GM04504 (cell line): ENCODE measurements around the gene TASP1.
"Not testable (repeated sequence)": the region's sequence is repeated elsewhere in the genome, so short reads cannot be mapped to it uniquely, and the experiment has no call there.

Source experiments
- DNase-seq: peaks from one replicate; pipeline ENCODE4 v3.0.0-alpha.2; 2012; ENCODE audit warnings: low read depth

Gene TASP1

DNA sequence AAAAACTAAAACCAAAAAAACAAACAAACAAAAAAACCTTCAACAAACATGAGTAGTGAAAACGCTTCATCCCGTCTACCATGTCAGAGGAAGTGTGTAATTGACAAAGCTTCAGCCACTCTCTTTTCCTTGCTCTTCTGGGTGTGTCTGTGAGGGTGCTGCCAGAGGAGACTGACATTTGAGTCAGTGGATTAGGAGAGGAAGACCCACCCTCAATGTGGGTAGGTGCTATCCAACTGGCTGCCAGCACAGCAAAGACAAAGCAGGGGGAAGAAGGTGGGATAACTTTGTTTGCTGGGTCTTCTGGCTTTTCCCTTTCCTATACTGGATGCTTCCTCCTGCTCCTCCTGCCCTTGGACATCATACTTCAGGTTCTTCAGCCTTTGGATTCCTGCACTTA is 145.6 kb downstream of the TASP1 start:
- no peak for DNase-seq

DNA sequence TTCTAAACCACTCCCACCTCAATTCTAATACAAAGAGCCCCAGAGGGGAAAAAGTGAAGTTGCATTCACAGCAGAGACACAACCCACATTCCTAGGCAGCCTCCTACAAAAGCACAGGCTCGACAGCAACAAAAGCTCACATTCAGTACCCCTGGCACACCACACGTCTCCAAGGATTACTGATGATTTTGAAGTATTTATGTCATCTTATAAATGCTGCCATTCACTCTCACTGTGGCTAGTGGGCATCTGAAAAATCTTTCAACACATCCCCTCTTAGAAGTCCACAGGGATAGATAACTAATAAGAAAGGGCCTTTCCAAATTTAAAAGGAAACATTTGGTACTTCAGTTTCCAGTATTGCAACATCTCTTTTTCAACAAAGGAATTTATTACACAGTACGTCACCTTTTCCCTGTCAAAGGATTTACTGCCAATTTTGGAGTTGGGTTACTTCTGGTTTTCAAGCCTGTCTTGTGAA is 146.7 kb downstream of the TASP1 start:
- peak; percentile 53 for DNase-seq

DNA sequence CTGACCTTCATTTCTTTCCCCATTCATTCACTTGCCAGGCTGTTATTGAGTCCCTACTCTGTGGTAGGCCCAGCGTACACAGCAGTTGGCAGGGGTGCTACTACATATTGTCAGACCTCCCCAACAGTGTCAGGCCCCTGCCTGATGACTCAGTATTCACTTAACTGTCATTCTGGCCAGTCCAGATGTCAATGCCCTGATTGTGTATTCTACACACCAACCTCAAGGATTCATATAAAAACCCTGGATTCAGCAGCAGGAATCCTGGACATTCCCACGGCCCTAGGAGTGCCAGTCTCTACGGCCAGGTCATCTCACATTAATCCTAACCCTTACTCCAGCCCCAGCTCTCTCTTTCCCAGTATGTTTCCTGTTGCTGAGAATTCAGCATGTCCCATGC is 151.5 kb downstream of the TASP1 start:
- no peak for DNase-seq

DNA sequence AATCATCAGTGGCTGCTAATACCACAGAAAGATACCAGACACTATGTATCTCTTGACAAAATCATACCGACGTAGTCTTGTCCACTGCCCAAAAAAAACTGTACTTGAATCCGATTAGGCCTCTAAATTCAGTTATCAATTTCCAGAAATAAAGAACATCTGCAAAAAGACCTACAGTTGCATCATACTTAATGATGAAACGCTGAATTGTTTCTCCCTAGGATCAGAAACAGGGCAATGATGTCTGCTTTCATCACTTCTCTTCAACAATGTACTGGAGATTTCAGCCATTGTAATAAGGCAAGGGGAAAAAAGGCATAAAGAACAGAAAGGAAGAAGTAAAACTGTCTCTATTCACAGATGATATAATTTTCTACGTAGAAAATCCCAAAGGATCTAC is 152.0 kb downstream of the TASP1 start:
- no peak for DNase-seq

DNA sequence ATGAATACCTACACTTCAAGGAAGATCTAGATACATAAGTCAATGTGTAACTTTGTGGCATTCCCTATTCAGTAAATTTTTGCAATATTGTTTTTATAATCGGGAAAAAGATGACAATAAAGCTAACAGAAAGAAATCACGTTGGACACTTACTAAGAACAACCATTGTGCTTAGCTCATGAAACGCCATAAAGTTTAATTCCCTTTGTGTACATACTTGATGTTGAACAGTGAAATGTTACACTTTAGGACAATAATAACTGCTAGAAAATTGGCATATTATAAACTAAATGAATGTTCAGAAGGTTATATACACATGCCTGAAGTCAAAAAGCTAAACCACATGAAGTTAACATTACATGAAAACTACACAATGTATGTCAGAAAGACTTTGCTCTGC is 153.2 kb downstream of the TASP1 start:
- DNase-seq, result no peak

DNA sequence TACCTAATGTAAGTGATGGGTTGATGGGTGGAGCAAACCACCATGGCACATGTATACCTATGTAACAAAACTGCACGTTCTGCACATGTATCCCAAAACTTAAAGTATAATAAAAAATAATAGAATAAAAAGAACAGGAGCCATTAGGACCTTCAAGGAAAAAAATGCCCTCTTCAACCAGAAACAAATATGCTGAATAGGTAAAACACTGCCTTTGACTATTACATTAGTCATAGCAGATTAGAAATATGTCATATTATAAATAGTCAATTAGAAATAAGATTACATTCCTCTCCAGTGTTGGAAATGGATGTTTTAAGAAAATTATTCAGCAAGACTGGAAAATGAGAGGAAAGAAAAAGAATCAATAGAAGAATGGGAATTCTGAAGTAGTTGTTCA is 153.7 kb downstream of the TASP1 start:
- not testable (repeated sequence) for DNase-seq

DNA sequence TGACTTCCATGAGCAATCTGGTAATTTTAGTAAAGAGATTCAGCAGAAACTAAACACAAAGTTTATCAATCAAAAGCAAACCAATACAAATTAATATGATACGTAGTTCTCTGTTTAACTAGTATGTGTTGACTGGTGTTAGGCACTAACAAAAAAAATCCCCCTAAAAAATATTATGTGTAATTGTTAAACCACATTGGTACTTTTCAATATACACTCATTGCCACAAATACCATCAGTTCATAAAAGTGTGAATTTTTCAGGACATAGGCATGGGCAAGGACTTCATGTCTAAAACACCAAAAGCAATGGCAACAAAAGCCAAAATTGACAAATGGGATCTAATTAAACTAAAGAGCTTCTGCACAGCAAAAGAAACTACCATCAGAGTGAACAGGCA is 155.3 kb downstream of the TASP1 start:
- DNase-seq, result not testable (repeated sequence)

DNA sequence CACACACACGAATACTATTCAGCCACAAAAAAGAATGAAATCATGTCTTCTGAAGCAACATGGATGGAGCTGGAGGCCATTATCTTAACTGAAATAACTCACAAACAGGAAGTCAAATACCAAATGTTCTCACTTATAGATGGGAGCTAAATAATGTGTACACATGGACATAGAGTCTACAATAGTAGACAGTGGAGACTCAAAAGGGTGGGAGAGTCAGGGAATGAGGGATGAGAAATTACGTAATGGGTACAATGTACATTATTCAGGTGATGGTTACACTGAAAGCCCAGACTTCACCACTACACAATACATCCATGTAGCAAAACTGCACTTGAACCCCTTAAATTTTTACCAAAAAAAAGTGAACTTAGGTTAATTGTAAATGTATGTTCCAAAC is 160.4 kb downstream of the TASP1 start:
- no peak for DNase-seq

DNA sequence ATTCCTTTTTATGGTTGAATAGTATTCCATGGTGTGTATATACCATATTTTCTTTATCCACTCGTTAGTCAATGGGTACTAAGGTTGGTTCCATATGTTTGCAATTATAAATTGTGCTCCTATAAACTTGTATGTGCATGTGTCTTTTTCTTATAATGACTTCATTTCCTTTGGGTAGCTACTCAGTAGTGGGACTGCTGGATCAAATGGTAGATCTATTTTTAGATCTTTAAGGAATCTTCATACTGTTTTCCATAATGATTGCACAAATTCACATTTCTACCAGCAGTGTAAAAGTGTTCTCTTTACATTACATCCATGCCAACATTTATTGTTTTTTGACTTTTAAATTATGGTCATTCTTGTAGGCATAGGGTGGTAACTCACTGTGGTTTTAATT is 164.3 kb downstream of the TASP1 start:
- DNase-seq, result no peak

DNA sequence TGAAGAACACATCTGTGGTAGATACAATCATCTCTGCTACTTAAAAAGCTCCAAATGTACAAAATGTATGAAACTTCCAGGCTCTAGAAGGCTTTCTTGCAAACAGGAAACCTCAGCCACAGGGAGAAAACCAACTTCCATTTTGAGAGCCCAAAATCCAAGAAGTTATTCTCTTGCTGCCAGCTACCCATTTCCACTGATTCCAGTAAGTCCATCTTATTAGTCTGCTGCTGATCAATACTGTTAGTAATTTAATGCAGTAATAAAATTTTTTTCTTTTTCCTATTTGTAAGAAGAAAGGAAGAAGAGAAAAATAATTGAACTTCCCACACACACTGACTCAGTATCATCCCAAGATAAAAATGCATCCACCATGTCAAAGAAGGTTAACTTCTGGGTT is 169.5 kb downstream of the TASP1 start:
- no peak for DNase-seq

DNA sequence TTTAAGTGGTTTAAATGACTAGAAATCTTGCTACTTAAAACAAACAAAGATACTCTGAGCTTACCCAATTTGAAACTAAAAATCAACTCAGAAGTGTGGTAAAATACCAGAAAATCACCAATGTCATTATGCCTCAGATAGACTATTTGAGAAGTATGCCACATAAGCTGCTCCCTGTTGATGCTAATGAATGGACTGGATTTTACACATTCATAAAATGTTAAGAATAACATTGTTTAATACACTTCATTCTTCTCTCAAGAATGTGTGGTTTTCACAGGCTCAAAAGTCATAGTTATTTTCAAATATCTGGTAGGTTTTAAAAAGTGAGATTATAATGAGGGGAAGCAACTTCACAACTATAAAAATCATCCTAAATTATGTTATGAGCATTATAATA is 170.6 kb downstream of the TASP1 start:
- DNase-seq, result no peak

DNA sequence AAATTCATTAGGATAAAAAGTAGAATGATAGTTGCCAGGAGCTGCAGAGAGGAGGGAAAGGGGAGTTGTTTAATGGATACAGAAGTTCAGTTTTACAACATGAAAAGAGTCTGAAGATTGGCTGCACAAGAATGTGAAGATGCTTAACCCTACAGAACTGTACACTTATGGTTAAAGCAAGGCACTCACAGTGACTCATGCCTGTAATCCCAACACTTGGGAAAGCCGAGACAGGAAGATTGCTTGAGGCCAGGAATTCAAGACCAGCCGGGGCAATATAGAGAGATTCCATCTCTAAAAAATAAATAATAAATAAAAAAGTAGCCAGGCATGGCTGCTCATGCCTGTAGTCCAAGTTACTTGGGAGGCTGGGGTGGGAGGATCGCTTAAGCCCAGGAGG is 174.0 kb downstream of the TASP1 start:
- no peak for DNase-seq

DNA sequence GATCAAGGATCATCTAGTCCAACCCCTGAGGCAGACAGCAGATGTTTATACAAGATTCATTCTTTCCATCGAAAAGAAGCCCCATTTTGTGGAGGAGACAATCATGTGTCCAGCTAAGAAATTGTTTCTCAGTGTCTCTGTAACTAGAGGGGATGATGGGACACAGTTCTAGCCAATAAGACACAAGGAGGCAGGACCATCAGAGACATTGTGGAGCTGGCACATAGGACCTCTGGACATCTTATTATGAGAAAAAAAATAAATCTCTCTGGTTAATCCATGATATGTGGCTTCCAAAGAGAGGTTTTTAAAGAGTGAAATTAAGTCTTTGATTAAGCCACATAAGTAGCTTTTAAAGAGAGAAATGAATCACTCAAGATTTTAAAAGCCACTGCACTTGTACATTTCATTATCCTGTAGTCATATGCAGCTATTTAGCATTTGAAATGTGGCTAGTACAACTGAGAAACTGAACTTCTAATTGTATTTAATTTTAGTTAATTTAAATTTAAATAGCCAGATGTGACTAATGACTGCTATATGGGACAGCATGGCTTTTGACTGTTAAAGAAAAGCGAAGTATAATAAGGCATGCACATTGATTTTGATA is 176.8 kb downstream of the TASP1 start:
- no peak for DNase-seq

DNA sequence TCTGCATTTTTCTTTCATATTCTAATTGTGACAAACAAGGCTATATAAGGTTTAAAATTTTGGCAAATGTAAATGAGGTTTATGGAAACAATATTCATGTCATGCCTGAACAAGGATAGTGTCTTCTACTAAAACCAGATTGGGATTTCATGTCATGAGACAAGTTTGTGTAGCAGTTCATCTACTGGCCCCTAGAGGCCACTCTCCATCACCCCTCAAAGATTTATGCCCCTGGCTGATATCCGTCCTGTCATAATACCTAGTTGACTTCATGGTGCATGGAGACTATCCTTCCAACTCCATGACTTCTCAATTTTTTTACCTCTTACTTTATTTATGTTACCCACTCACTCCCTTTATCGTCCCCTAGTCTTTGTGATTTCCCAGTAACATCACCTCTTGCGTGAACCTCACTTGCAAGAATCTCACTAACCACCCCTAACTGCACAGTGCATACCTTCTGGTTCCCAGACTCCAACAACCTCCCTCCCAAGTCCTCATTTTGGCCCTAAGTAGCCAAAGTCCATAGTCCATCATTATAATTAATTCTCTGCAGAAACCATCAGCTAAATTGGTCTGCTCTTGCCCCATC is 179.8 kb downstream of the TASP1 start:
- DNase-seq, result no peak

DNA sequence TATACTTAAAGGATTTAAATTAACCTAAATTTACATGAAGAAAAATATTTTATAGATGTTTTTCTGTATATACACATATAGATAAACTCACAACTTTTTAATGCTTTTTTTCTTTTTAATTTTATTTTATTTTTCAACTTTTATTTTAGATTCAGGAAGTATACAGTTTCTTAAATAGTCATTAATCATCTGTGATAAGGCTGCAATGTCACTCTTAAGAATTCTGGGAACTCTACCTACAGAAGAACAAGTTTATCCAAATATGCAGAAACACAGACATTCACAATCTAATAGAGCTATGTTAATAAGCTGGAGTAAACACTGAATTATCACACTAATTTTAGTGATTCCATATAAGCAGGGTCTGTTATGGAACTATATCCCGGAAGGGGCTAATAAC is 181.2 kb downstream of the TASP1 start:
- DNase-seq, result no peak

DNA sequence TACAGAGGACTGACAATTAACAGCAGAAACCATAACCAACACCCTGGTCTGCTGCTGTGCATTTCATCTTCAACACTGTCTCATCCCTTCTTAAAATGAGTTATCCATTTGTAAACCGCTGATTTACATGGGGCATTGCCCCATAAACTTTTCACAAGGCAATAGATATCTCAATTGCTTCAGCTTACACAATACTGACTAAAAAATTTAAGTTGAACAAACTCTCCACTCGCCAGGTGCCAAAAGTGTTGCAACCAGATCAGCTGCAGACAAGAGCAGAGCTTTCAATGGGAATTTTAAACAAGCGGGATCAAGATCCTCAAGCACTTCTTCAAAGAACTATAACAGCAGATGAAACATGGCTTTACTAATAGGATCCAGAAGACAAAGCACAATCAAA is 183.0 kb downstream of the TASP1 start:
- DNase-seq, result peak; percentile 51

DNA sequence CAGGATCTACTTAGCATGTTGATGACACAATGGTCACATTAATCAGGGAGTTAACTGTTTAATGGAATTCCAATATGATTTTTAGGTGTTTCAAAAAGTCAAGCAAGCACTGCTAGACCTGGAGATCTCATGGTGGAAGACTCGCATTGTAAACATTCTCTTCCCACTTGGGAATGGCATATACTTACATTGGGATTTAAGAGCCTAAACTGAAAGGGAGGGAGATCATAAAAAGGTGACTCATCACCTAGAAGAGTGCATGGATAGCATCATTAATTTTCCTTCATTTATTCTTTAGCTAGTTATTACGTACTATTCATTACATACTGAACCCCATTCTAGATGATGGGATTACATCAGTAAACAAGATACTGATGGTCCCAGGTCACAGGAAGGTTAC is 185.4 kb downstream of the TASP1 start:
- no peak for DNase-seq

DNA sequence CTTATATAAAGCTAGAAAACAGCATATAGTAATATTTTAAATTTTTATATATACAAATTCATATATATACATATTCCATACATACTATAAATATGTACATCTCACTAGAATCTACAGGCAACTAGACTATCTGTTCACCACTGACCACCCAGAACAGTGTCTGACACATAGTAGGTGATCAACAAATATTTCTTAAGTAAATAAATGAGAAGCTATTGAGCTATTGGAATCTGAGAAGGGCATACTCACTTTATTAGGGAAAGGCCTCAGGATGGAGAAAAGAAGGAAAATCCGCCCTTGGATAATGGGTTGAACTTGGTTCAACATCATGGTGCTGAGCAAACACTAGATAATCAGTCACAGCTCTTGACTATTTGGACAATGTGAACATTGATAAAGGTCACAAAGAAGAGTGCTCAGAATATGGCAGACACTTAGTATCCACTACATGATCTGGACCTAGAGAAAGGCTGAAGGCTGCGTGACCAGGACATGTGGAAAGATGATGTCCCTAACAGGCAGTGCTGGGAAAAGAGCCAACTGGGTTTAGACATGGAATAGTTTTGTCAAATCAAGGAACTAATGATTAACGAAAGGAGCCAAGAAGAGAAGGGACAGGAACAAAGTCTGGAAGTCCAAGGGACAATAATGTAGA is 186.1 kb downstream of the TASP1 start:
- no peak for DNase-seq

DNA sequence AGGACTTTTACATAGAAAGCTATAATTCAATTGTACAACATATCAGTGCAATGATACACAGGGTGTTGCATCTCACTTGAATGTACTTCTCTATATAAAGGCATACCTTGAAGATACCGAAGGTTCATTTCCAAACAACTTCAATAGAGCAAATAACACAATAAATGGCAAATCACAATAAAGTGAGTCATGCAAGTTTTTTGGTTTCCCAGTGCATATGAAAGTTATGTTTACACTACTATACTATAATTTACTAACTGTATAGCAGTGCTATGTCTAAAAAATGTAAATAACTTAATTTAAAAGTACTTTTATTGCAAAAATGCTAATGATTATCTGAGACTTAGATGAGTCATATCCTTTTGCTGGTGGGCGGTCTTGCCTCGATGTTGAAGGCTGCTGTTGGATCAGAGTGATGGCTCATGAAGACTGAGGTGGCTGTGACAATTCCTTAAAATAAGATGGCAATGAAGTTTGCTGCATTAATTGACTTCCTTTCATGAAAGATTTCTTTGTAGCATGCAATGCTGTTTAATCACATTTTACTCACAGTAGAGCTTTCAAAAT is 188.8 kb downstream of the TASP1 start:
- DNase-seq, result no peak

DNA sequence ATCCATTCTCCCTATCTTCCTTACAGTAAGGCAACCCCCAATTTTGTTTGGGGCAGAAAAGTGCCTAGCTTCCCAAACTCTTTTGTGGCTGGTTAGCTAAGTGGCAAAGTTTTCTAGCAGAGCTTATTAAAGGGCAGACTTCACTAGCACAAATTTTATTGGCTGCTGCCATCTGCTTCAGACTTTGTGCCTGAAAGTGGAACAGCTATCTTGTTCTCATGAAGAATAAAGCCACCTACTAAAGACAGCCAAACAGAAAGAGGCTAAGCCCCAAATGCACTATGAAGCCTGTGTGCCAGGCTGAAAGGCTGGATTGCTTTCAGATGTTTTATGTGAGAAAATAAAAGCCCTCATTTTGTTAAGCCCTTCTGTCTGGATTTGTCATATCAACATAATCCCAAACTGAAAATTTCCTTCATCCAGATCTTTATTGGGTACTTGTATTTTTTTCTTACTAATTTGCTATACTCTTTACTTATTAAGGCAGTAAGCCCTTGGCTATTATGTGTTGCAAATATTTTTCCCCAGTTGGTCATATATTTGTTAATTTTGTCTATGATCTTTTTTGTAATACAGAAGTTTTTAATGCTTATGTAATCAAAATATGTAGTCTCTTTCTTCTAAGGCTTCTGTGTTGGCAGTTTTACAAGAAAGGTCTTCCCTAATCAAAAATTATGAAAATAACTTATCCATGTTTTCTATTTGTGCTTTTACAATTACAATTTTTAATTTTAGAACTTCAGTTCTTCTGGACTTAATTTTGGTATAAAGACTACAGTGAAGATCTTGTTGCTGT is 191.1 kb downstream of the TASP1 start:
- DNase-seq, result no peak

DNA sequence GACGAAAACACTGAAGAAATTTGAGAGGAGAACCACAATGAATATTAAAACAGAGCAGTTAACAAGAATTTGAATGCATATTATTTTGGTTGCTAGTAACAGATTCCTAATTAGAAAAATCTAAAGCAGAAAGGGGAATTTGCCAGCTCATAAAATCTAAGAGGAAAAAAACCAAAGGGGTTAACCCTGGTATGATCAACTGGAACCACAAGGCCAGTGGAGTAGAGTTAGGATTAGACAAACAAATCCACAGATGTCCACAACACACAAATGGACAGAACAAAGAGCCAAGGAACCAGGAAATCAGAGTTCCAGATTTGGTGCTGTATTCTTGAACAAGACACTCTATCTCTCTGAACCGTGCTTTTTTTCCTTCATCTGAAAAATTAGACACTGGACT is 195.0 kb downstream of the TASP1 start:
- no peak for DNase-seq

DNA sequence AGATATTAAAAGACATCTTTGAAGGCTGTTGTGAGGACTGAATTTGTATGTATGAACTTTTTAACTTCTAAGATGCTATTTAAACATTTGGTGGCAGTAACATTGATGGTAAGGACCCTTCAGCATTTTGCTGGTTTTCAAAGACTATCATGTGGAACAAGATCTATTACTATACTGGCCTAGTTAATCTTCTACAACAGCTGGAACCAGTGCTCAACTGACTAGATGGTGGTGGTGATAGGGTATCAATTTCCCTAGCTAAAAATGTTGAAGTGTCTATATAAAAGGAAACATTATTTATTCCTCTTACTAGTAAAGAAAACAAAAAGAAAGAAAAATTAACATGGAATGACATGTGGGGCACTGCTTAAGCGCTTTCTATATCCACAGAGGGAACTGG is 195.7 kb downstream of the TASP1 start:
- DNase-seq, result no peak

DNA sequence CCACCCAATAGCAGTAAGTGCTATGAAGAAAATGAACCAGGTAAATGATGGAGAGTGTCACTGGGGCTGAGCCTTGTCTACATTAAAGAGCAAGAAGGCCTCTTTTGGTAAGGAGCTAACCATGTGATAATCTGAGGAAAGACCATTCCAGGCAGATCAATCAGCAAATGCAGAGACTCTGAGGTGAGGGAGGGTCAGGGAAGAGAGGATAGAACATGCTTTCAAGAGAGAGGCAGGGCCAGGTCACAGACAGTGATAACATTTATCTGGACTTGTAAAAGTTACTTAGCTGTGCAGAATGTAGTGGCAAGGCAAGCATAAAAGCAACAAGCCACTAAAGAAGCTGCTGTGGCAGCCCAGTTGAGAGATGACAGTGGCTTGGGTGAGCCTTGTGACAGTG is 197.3 kb downstream of the TASP1 start:
- DNase-seq, result no peak
